ENCODE measurements around the gene PMPCB.

DNA sequence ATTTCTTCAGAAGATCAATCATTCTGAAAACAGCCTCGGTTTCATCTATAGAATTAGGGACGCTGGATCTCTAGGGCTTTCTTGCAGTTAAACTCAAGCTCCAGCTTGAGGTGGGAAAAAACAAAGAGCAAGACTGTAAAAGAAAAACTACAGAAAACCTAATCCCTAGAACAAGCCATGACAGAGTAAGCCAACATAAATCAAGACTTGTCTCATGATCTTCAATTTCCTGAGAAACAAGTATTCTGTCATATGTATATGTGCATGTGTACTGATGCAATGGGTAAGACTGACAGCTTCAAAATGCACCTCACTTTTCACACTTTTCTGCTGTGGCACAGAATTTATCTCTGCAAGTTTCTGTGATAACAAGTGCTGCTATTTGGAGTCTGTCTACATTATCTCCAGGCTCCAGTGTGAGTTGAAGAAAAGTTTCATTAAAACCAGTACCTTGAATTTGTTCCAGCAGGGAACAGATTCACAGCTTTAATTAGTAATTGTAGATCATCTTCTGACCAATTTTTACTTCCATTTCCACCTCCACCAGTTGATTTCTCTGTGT, 19.2 kb downstream of the PMPCB start:
- TF ChIP-seq, protein P1, sequence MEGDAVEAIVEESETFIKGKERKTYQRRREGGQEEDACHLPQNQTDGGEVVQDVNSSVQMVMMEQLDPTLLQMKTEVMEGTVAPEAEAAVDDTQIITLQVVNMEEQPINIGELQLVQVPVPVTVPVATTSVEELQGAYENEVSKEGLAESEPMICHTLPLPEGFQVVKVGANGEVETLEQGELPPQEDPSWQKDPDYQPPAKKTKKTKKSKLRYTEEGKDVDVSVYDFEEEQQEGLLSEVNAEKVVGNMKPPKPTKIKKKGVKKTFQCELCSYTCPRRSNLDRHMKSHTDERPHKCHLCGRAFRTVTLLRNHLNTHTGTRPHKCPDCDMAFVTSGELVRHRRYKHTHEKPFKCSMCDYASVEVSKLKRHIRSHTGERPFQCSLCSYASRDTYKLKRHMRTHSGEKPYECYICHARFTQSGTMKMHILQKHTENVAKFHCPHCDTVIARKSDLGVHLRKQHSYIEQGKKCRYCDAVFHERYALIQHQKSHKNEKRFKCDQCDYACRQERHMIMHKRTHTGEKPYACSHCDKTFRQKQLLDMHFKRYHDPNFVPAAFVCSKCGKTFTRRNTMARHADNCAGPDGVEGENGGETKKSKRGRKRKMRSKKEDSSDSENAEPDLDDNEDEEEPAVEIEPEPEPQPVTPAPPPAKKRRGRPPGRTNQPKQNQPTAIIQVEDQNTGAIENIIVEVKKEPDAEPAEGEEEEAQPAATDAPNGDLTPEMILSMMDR (IDR thresholded peaks at IDR 0.05) = no peak
- no peak for TF ChIP-seq POLR2A (IDR thresholded peaks at IDR 0.05)

Data from testis (tissue), 2 donors.